Esophagus mucosa (tissue), 1 donor: Measurements from ENCODE around the gene MXRA7. TPM values are rescaled to one million over a fixed set of nuclear protein-coding genes. Genes with fewer than 3 reads are reported as not detected.

Source experiments
- ATAC-seq: fragments of 200-7000 bp; cut with Tn5 transposase; one replicate; pipeline ENCODE4 v1.9.1; 2020
- total RNA-seq: library from RNA; stranded (reverse); gene quantifications from one replicate; pipeline ENCODE4 v1.2.4, GENCODE V29; 2023
- donor health status: DM: yes; HTN: yes; CAD: no.

The MXRA7 gene
- total RNA-seq, 1 donor from 2014 or later, result 32.3 TPM

- ATAC-seq, result no peak
These were observed 36.2 kb downstream of the MXRA7 start for GRCh38 chr17:76674600-76674999.

GRCh38 chr17:76673729-76674128 lies 37.0 kb downstream of the MXRA7 start:
- no peak for ATAC-seq

GRCh38 chr17:76672892-76673291 lies 37.9 kb downstream of the MXRA7 start:
- no peak for ATAC-seq

GRCh38 chr17:76672270-76672851 lies 38.4 kb downstream of the MXRA7 start:
- ATAC-seq, result no peak

GRCh38 chr17:76671912-76672262 lies 38.9 kb downstream of the MXRA7 start:
- ATAC-seq, result no peak

- ATAC-seq, result peak; percentile 94
These were observed 39.4 kb downstream of the MXRA7 start for GRCh38 chr17:76671123-76671911.

- ATAC-seq, result no peak
These were observed 40.0 kb downstream of the MXRA7 start for GRCh38 chr17:76670718-76671122.

GRCh38 chr17:76670020-76670717 lies 40.6 kb downstream of the MXRA7 start:
- no peak for ATAC-seq

- no peak for ATAC-seq
These were observed 42.8 kb downstream of the MXRA7 start for GRCh38 chr17:76667786-76668453.

GRCh38 chr17:76667491-76667755 lies 43.3 kb downstream of the MXRA7 start:
- ATAC-seq, result no peak

- ATAC-seq, result peak; percentile 68
These were observed 50.1 kb downstream of the MXRA7 start for GRCh38 chr17:76660656-76661042.

GRCh38 chr17:76659928-76660655 lies 50.7 kb downstream of the MXRA7 start:
- ATAC-seq, result peak; percentile 80

GRCh38 chr17:76658242-76658662 lies 52.5 kb downstream of the MXRA7 start:
- no peak for ATAC-seq

GRCh38 chr17:76657505-76658241 lies 53.1 kb downstream of the MXRA7 start:
- no peak for ATAC-seq

- ATAC-seq, result peak; percentile 27
These were observed 56.4 kb downstream of the MXRA7 start for GRCh38 chr17:76654408-76654807.

- ATAC-seq, result no peak
These were observed 60.3 kb downstream of the MXRA7 start for GRCh38 chr17:76650504-76650903.

- ATAC-seq, result no peak
These were observed 64.1 kb downstream of the MXRA7 start for GRCh38 chr17:76646712-76647111.

- ATAC-seq, result peak; percentile 63
These were observed 65.3 kb downstream of the MXRA7 start for GRCh38 chr17:76645481-76645880.

- no peak for ATAC-seq
These were observed 65.8 kb downstream of the MXRA7 start for GRCh38 chr17:76644995-76645394.

GRCh38 chr17:76643553-76644148 lies 67.1 kb downstream of the MXRA7 start, which contains the start of gene ST6GALNAC1:
ST6GALNAC1 (minus strand) TSS chr17:76643757; CDS start chr17:76643638, 119 bp downstream.
- ATAC-seq, result peak; percentile 91

- peak; percentile 30 for ATAC-seq
These were observed 67.8 kb downstream of the MXRA7 start for GRCh38 chr17:76642994-76643393.
